ENCODE measurements around the gene GRN. TPM values are rescaled to one million over a fixed set of nuclear protein-coding genes. Genes with fewer than 3 reads are reported as not detected.

Gene GRN
- total RNA-seq, 1 experiment from 2014 or later: 206 TPM

- no peak overlapping the region for H3K27ac ChIP-seq (ENCODE audit: low read depth, low read length)
- peaks cover 15 to 21% of the 10 kb centered on the region in 2 experiments; a peak in 3 of 4 replicates for H3K36me3 ChIP-seq (ENCODE audit: control insufficient read depth in 1 of 2, insufficient read depth in 2 of 2, low read length in 2 of 2)
- H3K9me2 ChIP-seq (ENCODE audit: insufficient read depth): no peaks in the 10 kb centered on the region
- TF ChIP-seq RAD21 (IDR thresholded peaks at IDR 0.05; ENCODE audit: low read depth): no peak
- TF ChIP-seq EZH2 (IDR thresholded peaks at IDR 0.05): no peak
- no peak for TF ChIP-seq FOSL1 (IDR thresholded peaks at IDR 0.05; ENCODE audit: low read depth)
- no peak for TF ChIP-seq CTCF (IDR thresholded peaks at IDR 0.05 in 2 of 3, conservative IDR thresholded peaks at IDR 0.05 in 1 of 3; ENCODE audit: borderline replicate concordance in 1 of 3, insufficient read depth in 1 of 3, low read depth in 2 of 3, low read length in 2 of 3)
- TF ChIP-seq EGR1 (IDR thresholded peaks at IDR 0.05; ENCODE audit: low read depth): no peak
- TF ChIP-seq MAX (IDR thresholded peaks at IDR 0.05): no peak
- TF ChIP-seq EZH2phosphoT487 (IDR thresholded peaks at IDR 0.05; ENCODE audit: borderline replicate concordance): no peak
- TF ChIP-seq ELF1 (IDR thresholded peaks at IDR 0.05; ENCODE audit: borderline replicate concordance, low read depth): no peak
- H4K20me1 ChIP-seq (ENCODE audit: insufficient read depth): no peaks in the 10 kb centered on the region
- H3K27me3 ChIP-seq (ENCODE audit: insufficient read depth, low read length): no peaks in the 10 kb centered on the region
- no peak overlapping the region for H2AFZ ChIP-seq (ENCODE audit: low read depth, low read length, poor library complexity, severe bottlenecking)
- no peaks in the 10 kb centered on the region for H3K9me3 ChIP-seq (ENCODE audit: control insufficient read depth in 1 of 2, insufficient read depth in 1 of 2, low read depth in 1 of 2, low read length in 2 of 2)
- ATAC-seq: no peak
- ChIA-PET RAD21 (ENCODE audit: low non-redundant PET in 1 of 2, low total read pairs in 2 of 2, uncharacterized antibody in 2 of 2, unreplicated experiment in 2 of 2) (no interaction called here), POLR2A (no interaction called here), CTCF (interaction anchor here (1.3 kb wide), 1 partner anchor 126 kb away, joined by 8 read pairs; no protein-coding TSS in a partner anchor)
- H3K9ac ChIP-seq (ENCODE audit: low read length): no peak overlapping the region
- no TSS peak for BruUV-seq (replicated peaks)
- intact Hi-C loops (cut with micrococcal nuclease): no loop called here
- H3K79me2 ChIP-seq (ENCODE audit: insufficient read depth, low read length): no peaks in the 10 kb centered on the region
- no peak overlapping the region for H3K4me2 ChIP-seq (ENCODE audit: low read length)
- no peak for DNase-seq (ENCODE audit: low read depth, low spot score)
- H3K4me1 ChIP-seq (ENCODE audit: control insufficient read depth in 1 of 2, insufficient read depth in 2 of 2, low read length in 2 of 2): no peaks in the 10 kb centered on the region
- H3K4me3 ChIP-seq (replicated peaks in 1 of 2; ENCODE audit: low read depth in 1 of 2, low read length in 2 of 2): no peak overlapping the region
These were observed 51.8 kb downstream of the GRN start for GRCh38 chr17:44396946-44397345.

All from HCT116 (cell line).